Esophagus muscularis mucosa (tissue), 4 donors: ENCODE data around the gene OR6T1. TPM values are rescaled to one million over a fixed set of nuclear protein-coding genes. Genes with fewer than 3 reads are reported as not detected.

Source experiments
- DNase-seq: peaks from one replicate; pipeline ENCODE4 v3.0.0-alpha.2; 2017; ENCODE audit errors: extremely low spot score
- H3K27ac ChIP-seq, 4 donors: fragments of 200-600 bp; sonication (generic); replicated peaks in 1 of 4; 1 replicate in 3 of 4; 2 replicates in 1 of 4; pipeline ENCODE4 v1.5.1; 2016 to 2019; ENCODE audit warnings: mild to moderate bottlenecking in 1 of 4
- H3K27me3 ChIP-seq, 4 donors: fragments of 200-600 bp; sonication (generic); one replicate each; pipeline versions ENCODE4 v1.5.1 to v1.6.0; 2016 to 2019
- H3K36me3 ChIP-seq, 4 donors: fragments of 200-600 bp; sonication (generic); one replicate each; pipeline ENCODE4 v1.5.1; 2016 to 2019
- H3K4me1 ChIP-seq, 4 donors: fragments of 200-600 bp; sonication (generic); one replicate each; pipeline ENCODE4 v1.5.1; 2016 to 2019
- H3K4me3 ChIP-seq, 4 donors: fragments of 200-600 bp; sonication (generic); 1 replicate in 2 of 4; 2 replicates in 2 of 4; pipeline ENCODE4 v1.5.1; 2016 to 2019; ENCODE audit warnings: mild to moderate bottlenecking in 4 of 4, moderate library complexity in 1 of 4
- H3K9me3 ChIP-seq, 4 donors: fragments of 200-600 bp; sonication (generic); 1 replicate in 3 of 4; 2 replicates in 1 of 4; pipeline ENCODE4 v1.5.1; 2016 to 2019
- CTCF ChIP-seq, 3 experiments: fragments of 200-600 bp in 2 of 3; fragments of 450-650 bp in 1 of 3; sonication (generic) in 2 of 3; IDR thresholded peaks; one replicate each; pipeline ENCODE4 v1.5.1; 2017 to 2019; ENCODE audit warnings: antibody characterized with exemption in 3 of 3, mild to moderate bottlenecking in 2 of 3, moderate library complexity in 1 of 3
- EP300 ChIP-seq: sonication (generic); formaldehyde crosslinking; IDR thresholded peaks from one replicate; pipeline ENCODE4 v1.6.1; 2017; ENCODE audit warnings: antibody characterized with exemption
- POLR2A ChIP-seq: fragments of 450-650 bp; IDR thresholded peaks from one replicate; pipeline ENCODE4 v1.6.1; 2017; ENCODE audit warnings: antibody characterized with exemption, moderate library complexity, mild to moderate bottlenecking, low read depth
- POLR2AphosphoS5 ChIP-seq, 2 donors: sonication (generic); formaldehyde crosslinking; IDR thresholded peaks; one replicate each; pipeline ENCODE4 v1.6.1; 2017; ENCODE audit warnings: antibody characterized with exemption in 2 of 2
- WGBS: methylation state at CpG from one replicate; pipeline ENCODE4 v1.1.5; 2018; 5-methylcytosine and 5-hydroxymethylcytosine counted together
- intact Hi-C: fragments of 100-400 bp; cut with DNase I; formaldehyde crosslinking; loops from one replicate; pipeline ENCODE4 v1.15.1; 2023
- total RNA-seq, 4 donors: library from RNA; depleted of rRNA; stranded (reverse); fragments of >200 nt; gene quantifications; one replicate each; pipeline versions ENCODE4 v1.1.0 to v1.2.1, GENCODE V29; 2016

Gene OR6T1
- total RNA-seq, 4 donors from 2014 or later, result not detected

- WGBS, result 70% methylated on average over 1 of the region's 1 CpG
- intact Hi-C loops, result no loop called here
These were observed 19.6 kb downstream of the OR6T1 start for GRCh38 chr11:123924027-123924426.

GRCh38 chr11:123920943-123921342, 22.7 kb downstream of the OR6T1 start:
- intact Hi-C loops, result no loop called here
- TF ChIP-seq POLR2A, result no peak
- no peak for TF ChIP-seq POLR2AphosphoS5 (IDR thresholded peaks at IDR 0.05)
- TF ChIP-seq EP300, result no peak
- no peak for TF ChIP-seq CTCF (IDR thresholded peaks at IDR 0.05)
- no peaks in the 10 kb centered on the region for H3K4me1 ChIP-seq

More at GRCh38 chr11:123924027-123924426, 19.6 kb downstream of the OR6T1 start:
- no peaks in the 10 kb centered on the region for H3K9me3 ChIP-seq
- H3K36me3 ChIP-seq, result no peaks in the 10 kb centered on the region
- no peaks in the 10 kb centered on the region for H3K4me1 ChIP-seq
- no peak overlapping the region for H3K4me3 ChIP-seq
- no peak overlapping the region for H3K27ac ChIP-seq
- no peak for DNase-seq
- no peak for TF ChIP-seq POLR2AphosphoS5 (IDR thresholded peaks at IDR 0.05)
- TF ChIP-seq POLR2A, result no peak
- TF ChIP-seq CTCF (IDR thresholded peaks at IDR 0.05), result no peak
- no peaks in the 10 kb centered on the region for H3K27me3 ChIP-seq

GRCh38 chr11:123905826-123906225, 37.8 kb downstream of the OR6T1 start:
- Histone ChIP-seq H3K27ac (no peak overlapping the region), H3K27me3 (no peaks in the 10 kb centered on the region), H3K9me3 (no peaks in the 10 kb centered on the region), H3K36me3 (no peaks in the 10 kb centered on the region), H3K4me3 (no peak overlapping the region), H3K4me1 (no peaks in the 10 kb centered on the region)
- DNase-seq, result no peak
- intact Hi-C loops, result no loop called here
- whole genome bisulfite sequencing, result 70% methylated on average over 3 of the region's 3 CpGs
- no peak for TF ChIP-seq POLR2AphosphoS5 (IDR thresholded peaks at IDR 0.05)

More at GRCh38 chr11:123920943-123921342, 22.7 kb downstream of the OR6T1 start:
- WGBS, result 75% methylated on average over 3 of the region's 3 CpGs
- DNase-seq, result no peak
- Histone ChIP-seq H3K9me3 (no peaks in the 10 kb centered on the region), H3K36me3 (no peaks in the 10 kb centered on the region), H3K27me3 (no peaks in the 10 kb centered on the region), H3K27ac (no peak overlapping the region), H3K4me3 (no peak overlapping the region)

- intact Hi-C loops, result no loop called here
- TF ChIP-seq EP300, result no peak
- TF ChIP-seq CTCF (IDR thresholded peaks at IDR 0.05), result no peak
- no peak for TF ChIP-seq POLR2A
- TF ChIP-seq POLR2AphosphoS5 (IDR thresholded peaks at IDR 0.05), result no peak
- DNase-seq, result no peak
- H3K27me3 ChIP-seq, result no peaks in the 10 kb centered on the region
- no peaks in the 10 kb centered on the region for H3K36me3 ChIP-seq
- no peaks in the 10 kb centered on the region for H3K4me1 ChIP-seq
- no peak overlapping the region for H3K4me3 ChIP-seq
- 72% methylated on average over 3 of the region's 3 CpGs for WGBS
- H3K27ac ChIP-seq, result no peak overlapping the region
- H3K9me3 ChIP-seq, result no peaks in the 10 kb centered on the region
These were observed 38.7 kb downstream of the OR6T1 start for GRCh38 chr11:123904932-123905331.

- H3K4me1 ChIP-seq, result no peaks in the 10 kb centered on the region
- intact Hi-C loops, result no loop called here
- TF ChIP-seq POLR2A (no peak), CTCF (IDR thresholded peaks at IDR 0.05) (no peak), POLR2AphosphoS5 (IDR thresholded peaks at IDR 0.05) (no peak), EP300 (no peak)
- no peaks in the 10 kb centered on the region for H3K27me3 ChIP-seq
- no peak overlapping the region for H3K4me3 ChIP-seq
- no peaks in the 10 kb centered on the region for H3K9me3 ChIP-seq
- WGBS, result 79% methylated on average over 2 of the region's 2 CpGs
- DNase-seq, result no peak
- H3K27ac ChIP-seq, result no peak overlapping the region
- H3K36me3 ChIP-seq, result no peaks in the 10 kb centered on the region
These were observed 39.7 kb downstream of the OR6T1 start for GRCh38 chr11:123903932-123904331.
